Measurements from ENCODE around the gene PPIA.

DNA sequence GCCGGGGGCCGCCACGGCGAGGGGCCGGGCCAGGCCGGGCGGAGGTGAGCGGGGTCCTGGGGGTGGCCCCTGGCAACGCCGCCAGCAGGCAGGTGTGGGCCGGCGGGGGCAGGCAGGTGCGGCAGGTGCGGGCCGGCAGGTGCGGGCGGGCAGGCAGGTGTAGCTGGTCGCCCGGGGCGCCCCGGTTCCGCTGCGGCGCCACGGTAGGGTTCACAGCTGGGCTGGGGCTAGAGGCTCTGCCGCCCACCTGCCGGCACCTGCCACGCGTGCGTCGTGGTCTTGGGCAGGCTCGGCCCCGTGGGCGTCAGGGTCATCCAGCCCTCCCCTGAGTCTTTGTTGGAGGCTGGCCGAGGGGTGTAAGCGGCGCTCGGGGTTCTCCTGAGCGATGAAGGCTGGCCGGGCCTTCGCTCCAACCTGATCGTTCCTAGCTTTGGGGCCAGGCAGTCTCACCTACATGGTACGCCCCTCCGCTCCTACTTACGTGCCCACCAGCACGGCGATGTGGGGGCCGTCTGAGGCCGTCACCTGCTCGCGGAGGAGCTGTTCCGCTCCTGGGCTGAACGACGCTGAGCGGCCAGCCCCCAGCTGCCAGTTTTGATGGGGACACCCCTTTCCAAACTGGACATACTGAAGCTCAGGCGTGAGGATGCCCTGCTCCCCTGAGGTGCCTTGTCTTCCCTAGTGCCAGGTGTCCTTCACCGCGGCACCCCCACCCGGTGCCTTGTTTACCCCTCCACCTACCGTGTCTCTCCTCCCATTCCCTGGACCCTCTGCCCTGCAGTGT, 47.3 kb upstream of the PPIA start:
- TF ChIP-seq, protein P1, sequence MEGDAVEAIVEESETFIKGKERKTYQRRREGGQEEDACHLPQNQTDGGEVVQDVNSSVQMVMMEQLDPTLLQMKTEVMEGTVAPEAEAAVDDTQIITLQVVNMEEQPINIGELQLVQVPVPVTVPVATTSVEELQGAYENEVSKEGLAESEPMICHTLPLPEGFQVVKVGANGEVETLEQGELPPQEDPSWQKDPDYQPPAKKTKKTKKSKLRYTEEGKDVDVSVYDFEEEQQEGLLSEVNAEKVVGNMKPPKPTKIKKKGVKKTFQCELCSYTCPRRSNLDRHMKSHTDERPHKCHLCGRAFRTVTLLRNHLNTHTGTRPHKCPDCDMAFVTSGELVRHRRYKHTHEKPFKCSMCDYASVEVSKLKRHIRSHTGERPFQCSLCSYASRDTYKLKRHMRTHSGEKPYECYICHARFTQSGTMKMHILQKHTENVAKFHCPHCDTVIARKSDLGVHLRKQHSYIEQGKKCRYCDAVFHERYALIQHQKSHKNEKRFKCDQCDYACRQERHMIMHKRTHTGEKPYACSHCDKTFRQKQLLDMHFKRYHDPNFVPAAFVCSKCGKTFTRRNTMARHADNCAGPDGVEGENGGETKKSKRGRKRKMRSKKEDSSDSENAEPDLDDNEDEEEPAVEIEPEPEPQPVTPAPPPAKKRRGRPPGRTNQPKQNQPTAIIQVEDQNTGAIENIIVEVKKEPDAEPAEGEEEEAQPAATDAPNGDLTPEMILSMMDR (conservative IDR thresholded peaks at IDR 0.05; ENCODE audit: low read depth, low read length), result no peak
- no peak for TF ChIP-seq EZH2 (IDR thresholded peaks at IDR 0.05; ENCODE audit: borderline replicate concordance, low read depth, low read length, poor library complexity, severe bottlenecking)
